Astrocyte of the cerebellum (primary cell): ENCODE data around the gene BCORL1.

Experiments used
- DNase-seq: peaks from one replicate; pipeline ENCODE4 v3.0.0-alpha.2; 2011; ENCODE audit warnings: low read depth
- H3K4me3 ChIP-seq: 2 replicates; pipeline ENCODE4 v1.5.1; 2011; ENCODE audit warnings: mild to moderate bottlenecking, low read depth, low read length, moderate library complexity
- CTCF ChIP-seq: IDR thresholded peaks from 2 replicates; pipeline ENCODE4 v1.5.1; 2012; ENCODE audit warnings: low read length, low read depth, moderate library complexity, mild to moderate bottlenecking; ENCODE audit errors: missing control alignments
- in situ Hi-C: cut with HindIII; loops from 2 replicates; pipeline ENCODE4 v1.10.0; 2017; ENCODE audit warnings: low sequenced_read_pairs

Gene BCORL1

GRCh38 chrX:129939986-129940385 lies 42.4 kb upstream of the BCORL1 start:
- in situ Hi-C loops: no loop called here
- no peak for TF ChIP-seq CTCF
- DNase-seq: no peak
- H3K4me3 ChIP-seq: no peak overlapping the region

GRCh38 chrX:129940721-129941120 lies 41.7 kb upstream of the BCORL1 start:
- no peak for TF ChIP-seq CTCF
- no peak for DNase-seq
- in situ Hi-C loops: no loop called here
- H3K4me3 ChIP-seq: no peak overlapping the region

GRCh38 chrX:129945131-129945530 lies 37.3 kb upstream of the BCORL1 start:
- no peak for TF ChIP-seq CTCF
- H3K4me3 ChIP-seq: no peak overlapping the region
- in situ Hi-C loops: no loop called here
- DNase-seq: no peak

- no peak for DNase-seq
- no peak for TF ChIP-seq CTCF
- no peak overlapping the region for H3K4me3 ChIP-seq
- in situ Hi-C loops: no loop called here
Observed at GRCh38 chrX:129953334-129953648, 29.1 kb upstream of the BCORL1 start.

GRCh38 chrX:129953881-129954280 lies 28.6 kb upstream of the BCORL1 start:
- in situ Hi-C loops: no loop called here
- no peak for DNase-seq
- no peak overlapping the region for H3K4me3 ChIP-seq
- no peak for TF ChIP-seq CTCF

- no peak overlapping the region for H3K4me3 ChIP-seq
- DNase-seq: no peak
- in situ Hi-C loops: no loop called here
- TF ChIP-seq CTCF: no peak
Observed at GRCh38 chrX:129954804-129955203, 27.6 kb upstream of the BCORL1 start.

- DNase-seq: no peak
- H3K4me3 ChIP-seq: no peak overlapping the region
- no peak for TF ChIP-seq CTCF
- in situ Hi-C loops: no loop called here
Observed at GRCh38 chrX:129955682-129956081, 26.8 kb upstream of the BCORL1 start.
